Smooth muscle cell (in vitro differentiated cells): ENCODE results near the gene EBF3. TPM values are rescaled to one million over a fixed set of nuclear protein-coding genes. Genes with fewer than 3 reads are reported as not detected.

ENCODE experiments used
- DNase-seq: peaks from one replicate; lab custom pipeline; 2025; ENCODE audit not compliant: unreplicated experiment; lab: John Stamatoyannopoulos, UW
- H2AFZ ChIP-seq: fragments of 200-600 bp; sonication (generic); 2 replicates; pipeline ENCODE4 v1.6.0; 2016; ENCODE audit warnings: antibody characterized with exemption, low read depth, mild to moderate bottlenecking
- H3F3A ChIP-seq: fragments of 200-600 bp; sonication (generic); 2 replicates; pipeline ENCODE4 v1.6.0; 2017; ENCODE audit warnings: antibody characterized with exemption, low read depth
- H3K27ac ChIP-seq: fragments of 200-600 bp; sonication (generic); 2 replicates; pipeline ENCODE4 v1.5.1; 2016; ENCODE audit warnings: low read depth, mild to moderate bottlenecking
- H3K27me3 ChIP-seq: fragments of 200-600 bp; sonication (generic); 2 replicates; pipeline ENCODE4 v1.6.1; 2016; ENCODE audit warnings: low read depth, mild to moderate bottlenecking
- H3K36me3 ChIP-seq: fragments of 200-600 bp; sonication (generic); 2 replicates; pipeline ENCODE4 v1.5.1; 2016; ENCODE audit warnings: low read depth
- H3K4me1 ChIP-seq: fragments of 200-600 bp; sonication (generic); 2 replicates; pipeline ENCODE4 v1.5.1; 2016; ENCODE audit warnings: low read depth
- H3K4me2 ChIP-seq: fragments of 200-600 bp; sonication (generic); 2 replicates; pipeline ENCODE4 v1.6.0; 2016; ENCODE audit warnings: mild to moderate bottlenecking
- H3K4me3 ChIP-seq: fragments of 200-600 bp; sonication (generic); 2 replicates; pipeline ENCODE4 v1.5.1; 2016; ENCODE audit warnings: mild to moderate bottlenecking
- H3K79me2 ChIP-seq: fragments of 200-600 bp; sonication (generic); 2 replicates; pipeline ENCODE4 v1.6.0; 2016; ENCODE audit warnings: low read depth, mild to moderate bottlenecking
- H3K9ac ChIP-seq: fragments of 200-600 bp; sonication (generic); 2 replicates; pipeline ENCODE4 v1.6.0; 2016; ENCODE audit warnings: low read depth
- H3K9me3 ChIP-seq: fragments of 200-600 bp; sonication (generic); replicated peaks from 2 replicates; pipeline ENCODE4 v1.5.1; 2016; ENCODE audit warnings: low read depth
- H4K20me1 ChIP-seq: fragments of 200-600 bp; sonication (generic); 2 replicates; pipeline ENCODE4 v1.6.0; 2016; ENCODE audit warnings: low read depth
- WGBS: methylation state at CpG from one replicate; pipeline ENCODE4 v1.1.7; 2016; ENCODE audit warnings: low lambda C conversion rate; 5-methylcytosine and 5-hydroxymethylcytosine counted together
- polyA plus RNA-seq: library from polyadenylated mRNA; unstranded; fragments of >200 nt; fragmentation: Nextera tagmentation; extraction: Ambion mirVana; gene quantifications from 2 replicates; pipeline ENCODE4 v1.2.1, GENCODE V29; 2016
- total RNA-seq: library from RNA; depleted of rRNA; stranded (reverse); fragments of >200 nt; gene quantifications from 2 replicates; pipeline ENCODE4 v1.2.3, GENCODE V29; 2014
- TF ChIP-seq, protein P1 (sequence below): fragments of 200-600 bp; sonication (generic); IDR thresholded peaks from 2 replicates; pipeline ENCODE4 v1.5.1; 2017; ENCODE audit warnings: borderline replicate concordance, mild to moderate bottlenecking, antibody characterized with exemption; ENCODE audit not compliant: insufficient read depth, poor library complexity, severe bottlenecking

Gene EBF3
- total and polyA plus RNA-seq, 2 experiments from 2014 or later = not detected

DNA sequence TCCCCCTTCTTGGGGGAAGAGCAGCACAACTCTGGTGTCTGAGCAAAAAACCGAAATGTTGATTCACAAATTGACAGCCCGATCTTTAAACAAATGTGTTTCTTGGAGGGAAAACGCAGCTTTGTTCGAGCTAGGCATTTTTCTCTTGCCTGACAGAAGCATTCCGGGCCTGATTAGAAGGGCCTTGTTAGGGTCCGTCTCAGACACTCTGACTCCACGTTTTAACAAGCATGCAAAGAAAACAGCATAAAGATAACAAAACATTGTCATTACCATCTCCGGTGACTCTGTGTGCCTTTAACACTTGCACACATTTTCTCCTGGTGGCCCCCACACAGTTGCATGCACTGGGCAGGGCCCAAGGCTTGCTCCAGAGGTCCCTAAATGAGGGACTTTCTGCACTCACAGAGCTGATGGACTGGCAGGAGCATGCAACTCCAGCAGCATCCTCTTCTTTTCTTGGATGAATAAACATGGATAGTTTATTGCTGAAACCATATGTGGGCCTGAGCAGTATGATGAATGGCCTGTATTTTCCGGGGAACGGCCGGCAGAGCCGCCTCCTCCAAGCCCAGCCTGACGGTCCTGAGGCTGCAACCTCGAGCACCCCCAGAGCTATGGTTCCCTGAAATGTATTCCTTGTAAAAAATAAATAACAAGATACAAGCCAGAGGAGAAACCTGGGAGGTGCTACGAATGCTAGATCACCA is 50.9 kb downstream of the EBF3 start:
- H3K27me3 ChIP-seq = no peaks in the 10 kb centered on the region
- no peak overlapping the region for H3K9ac ChIP-seq
- H3K4me3 ChIP-seq = no peak overlapping the region
- no peaks in the 10 kb centered on the region for H3K36me3 ChIP-seq
- no peaks in the 10 kb centered on the region for H4K20me1 ChIP-seq
- no peak overlapping the region for H2AFZ ChIP-seq
- H3K4me2 ChIP-seq = no peak overlapping the region
- H3K79me2 ChIP-seq = no peaks in the 10 kb centered on the region
- no peaks in the 10 kb centered on the region for H3K9me3 ChIP-seq
- H3F3A ChIP-seq = no peaks in the 10 kb centered on the region
- peaks cover 10% of the 10 kb centered on the region for H3K4me1 ChIP-seq
- DNase-seq = no peak
- WGBS = 42% methylated on average over 15 of the region's 15 CpGs
- TF ChIP-seq, protein P1, sequence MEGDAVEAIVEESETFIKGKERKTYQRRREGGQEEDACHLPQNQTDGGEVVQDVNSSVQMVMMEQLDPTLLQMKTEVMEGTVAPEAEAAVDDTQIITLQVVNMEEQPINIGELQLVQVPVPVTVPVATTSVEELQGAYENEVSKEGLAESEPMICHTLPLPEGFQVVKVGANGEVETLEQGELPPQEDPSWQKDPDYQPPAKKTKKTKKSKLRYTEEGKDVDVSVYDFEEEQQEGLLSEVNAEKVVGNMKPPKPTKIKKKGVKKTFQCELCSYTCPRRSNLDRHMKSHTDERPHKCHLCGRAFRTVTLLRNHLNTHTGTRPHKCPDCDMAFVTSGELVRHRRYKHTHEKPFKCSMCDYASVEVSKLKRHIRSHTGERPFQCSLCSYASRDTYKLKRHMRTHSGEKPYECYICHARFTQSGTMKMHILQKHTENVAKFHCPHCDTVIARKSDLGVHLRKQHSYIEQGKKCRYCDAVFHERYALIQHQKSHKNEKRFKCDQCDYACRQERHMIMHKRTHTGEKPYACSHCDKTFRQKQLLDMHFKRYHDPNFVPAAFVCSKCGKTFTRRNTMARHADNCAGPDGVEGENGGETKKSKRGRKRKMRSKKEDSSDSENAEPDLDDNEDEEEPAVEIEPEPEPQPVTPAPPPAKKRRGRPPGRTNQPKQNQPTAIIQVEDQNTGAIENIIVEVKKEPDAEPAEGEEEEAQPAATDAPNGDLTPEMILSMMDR = no peak
- no peak overlapping the region for H3K27ac ChIP-seq

DNA sequence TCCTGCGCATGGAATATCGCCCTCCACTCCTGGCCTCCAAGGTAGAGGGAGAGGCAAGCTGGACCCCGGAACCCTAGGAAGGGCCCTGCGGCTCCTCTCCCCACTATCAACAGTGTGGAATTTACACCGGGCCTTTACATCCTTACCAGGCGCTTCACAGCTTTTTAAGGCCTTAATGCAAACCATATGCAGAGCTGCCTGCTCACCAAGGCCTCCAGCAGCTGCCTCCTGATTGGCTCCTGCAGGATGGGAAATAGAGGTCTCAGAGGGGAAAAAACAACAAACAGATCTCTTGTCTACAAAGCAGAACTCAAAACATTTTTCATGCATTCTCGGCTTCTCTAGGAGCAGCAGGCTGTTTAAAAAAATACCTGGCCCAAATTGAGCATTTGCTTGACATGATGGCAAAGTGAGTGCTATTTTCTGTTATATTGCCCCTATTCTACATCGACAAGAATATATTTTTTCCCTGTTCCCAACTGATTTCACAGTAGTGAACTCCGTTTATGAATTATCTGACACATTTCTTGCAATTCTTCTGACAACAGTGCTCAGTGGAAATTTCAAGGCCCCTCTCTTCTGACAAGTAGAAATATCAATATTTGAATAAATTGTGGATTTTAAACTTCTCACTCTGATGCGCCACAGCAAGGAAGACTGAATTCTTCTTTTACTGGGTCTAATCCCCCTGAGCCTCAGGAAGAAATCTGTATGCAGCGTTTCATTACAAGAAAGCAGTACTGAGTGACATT is 51.7 kb downstream of the EBF3 start:
- Histone ChIP-seq H3K79me2 (no peaks in the 10 kb centered on the region), H3K9me3 (no peaks in the 10 kb centered on the region), H3K4me1 (peaks cover 10% of the 10 kb centered on the region), H3K27me3 (no peaks in the 10 kb centered on the region), H3K4me3 (no peak overlapping the region), H3K27ac (no peak overlapping the region), H3K36me3 (no peaks in the 10 kb centered on the region), H2AFZ (no peak overlapping the region), H3K9ac (no peak overlapping the region), H3F3A (no peaks in the 10 kb centered on the region), H4K20me1 (no peaks in the 10 kb centered on the region), H3K4me2 (no peak overlapping the region)
- WGBS = 42% methylated on average over 11 of the region's 11 CpGs
- no peak for DNase-seq
- TF ChIP-seq, protein P1 = no peak

DNA sequence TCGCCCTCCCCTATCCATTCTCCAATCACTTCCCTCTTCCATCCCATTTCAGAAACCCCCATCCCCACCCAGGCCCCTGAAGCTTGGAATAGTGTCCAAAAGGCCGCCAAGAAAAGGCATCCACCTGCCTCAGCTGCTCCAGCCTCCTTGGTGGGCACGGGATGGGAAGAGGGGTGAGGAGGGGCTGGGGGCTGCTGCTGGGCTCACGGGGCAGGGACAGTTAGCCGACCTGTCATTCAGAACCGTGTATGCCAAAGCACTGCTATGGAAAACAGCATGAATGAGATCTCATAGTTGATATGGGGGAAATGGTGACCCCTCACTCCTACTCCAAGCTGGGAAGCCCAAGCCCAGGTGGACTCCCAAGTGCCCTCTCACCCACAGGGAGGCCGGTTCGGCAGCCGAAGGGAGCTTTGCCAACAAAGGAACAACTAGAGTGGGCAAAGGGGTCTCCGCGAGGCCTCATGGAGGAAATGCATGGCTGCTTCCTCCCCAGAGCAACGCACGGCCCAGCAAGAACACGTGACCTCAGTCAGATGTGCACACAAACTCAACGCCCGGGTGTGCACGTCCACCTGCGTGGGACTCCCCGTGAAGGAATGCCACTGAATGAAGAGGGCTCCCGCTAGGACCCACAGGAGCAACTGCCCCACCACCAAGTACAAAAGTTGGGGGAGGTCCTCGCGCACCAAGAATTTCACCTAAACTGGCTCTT is 52.5 kb downstream of the EBF3 start:
- H3K4me3 ChIP-seq = no peak overlapping the region
- H3F3A ChIP-seq = no peaks in the 10 kb centered on the region
- H3K36me3 ChIP-seq = no peaks in the 10 kb centered on the region
- H2AFZ ChIP-seq = no peak overlapping the region
- peaks cover 10% of the 10 kb centered on the region for H3K4me1 ChIP-seq
- H3K9ac ChIP-seq = no peak overlapping the region
- TF ChIP-seq, protein P1 = no peak
- no peak for DNase-seq
- H3K27me3 ChIP-seq = no peaks in the 10 kb centered on the region
- 75% methylated on average over 18 of the region's 22 CpGs for WGBS
- no peaks in the 10 kb centered on the region for H4K20me1 ChIP-seq
- H3K9me3 ChIP-seq = no peaks in the 10 kb centered on the region
- no peak overlapping the region for H3K4me2 ChIP-seq
- no peak overlapping the region for H3K27ac ChIP-seq
- H3K79me2 ChIP-seq = no peaks in the 10 kb centered on the region
